ENCODE data around the gene MYO5B. TPM values are rescaled to one million over a fixed set of nuclear protein-coding genes. Genes with fewer than 3 reads are reported as not detected.

Gene MYO5B
- polyA plus RNA-seq, 2 of the 4 experiments (the other 2 are of a cell fraction): 6.4 to 18.4 TPM

DNA sequence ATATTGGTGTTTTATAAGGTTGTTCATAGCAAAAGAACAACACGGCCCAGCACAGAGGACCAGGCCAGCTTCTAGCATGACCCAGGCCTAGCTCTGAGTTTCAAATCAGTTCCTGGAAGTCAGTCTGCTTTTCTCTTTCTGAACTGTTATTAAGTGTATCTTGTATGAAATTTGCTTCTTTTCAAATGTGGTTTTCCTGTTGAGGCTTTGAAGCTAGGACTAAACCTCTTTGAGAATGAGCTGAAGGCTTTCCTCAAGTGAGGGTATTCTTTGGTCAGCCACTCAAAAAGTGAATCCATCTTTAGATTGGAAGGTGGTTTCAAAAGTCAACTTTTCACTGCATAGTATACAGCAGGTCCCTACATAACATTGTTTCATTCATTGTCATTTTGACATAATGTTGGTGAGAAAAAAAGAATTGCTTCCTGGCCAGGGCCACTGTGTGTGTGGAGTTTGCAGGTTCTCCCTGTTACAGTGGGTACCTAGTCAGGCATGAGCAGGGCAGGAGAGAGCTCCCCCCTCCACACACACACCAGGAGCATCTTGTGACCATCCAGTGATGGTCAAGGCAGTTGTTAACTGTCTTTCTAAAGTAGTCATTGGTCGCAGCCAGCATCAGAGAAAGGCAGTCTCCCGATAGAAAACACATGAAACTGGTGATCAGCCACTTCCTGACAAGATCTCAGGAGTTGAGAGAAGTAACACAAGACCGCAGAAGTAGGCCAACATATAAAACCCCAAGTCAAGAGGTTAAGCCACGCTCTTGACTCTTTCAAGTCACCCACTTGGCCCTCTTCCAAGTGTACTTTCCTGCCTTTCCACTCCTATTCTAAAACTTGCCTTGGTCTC, 374.9 kb downstream of the MYO5B start:
- Histone ChIP-seq H3K4me3 (no peak overlapping the region), H3K4me1 (no peaks in the 10 kb centered on the region), H3K4me2 (no peak overlapping the region), H3K27ac (no peak overlapping the region), H3K9me3 (no peaks in the 10 kb centered on the region)
- ATAC-seq: no peak
- DNase-seq (ENCODE audit: low read depth in 1 of 2, low spot score in 1 of 2): no peak
- ChIA-PET CTCF (interaction anchor here (0.9 to 1.8 kb wide), 2 partner anchors 39 to 309 kb away, joined by 5 read pairs; no protein-coding TSS in a partner anchor), POLR2A (no interaction called here)
- FAIRE-seq: no peak
- TF ChIP-seq HOXB5 (CRISPR knock-in tag; IDR thresholded peaks at IDR 0.05) (no peak), RAD21 (conservative IDR thresholded peaks at IDR 0.05 in 1 of 2, IDR thresholded peaks at IDR 0.05 in 1 of 2) (no peak)
- TF ChIP-seq, protein P1, sequence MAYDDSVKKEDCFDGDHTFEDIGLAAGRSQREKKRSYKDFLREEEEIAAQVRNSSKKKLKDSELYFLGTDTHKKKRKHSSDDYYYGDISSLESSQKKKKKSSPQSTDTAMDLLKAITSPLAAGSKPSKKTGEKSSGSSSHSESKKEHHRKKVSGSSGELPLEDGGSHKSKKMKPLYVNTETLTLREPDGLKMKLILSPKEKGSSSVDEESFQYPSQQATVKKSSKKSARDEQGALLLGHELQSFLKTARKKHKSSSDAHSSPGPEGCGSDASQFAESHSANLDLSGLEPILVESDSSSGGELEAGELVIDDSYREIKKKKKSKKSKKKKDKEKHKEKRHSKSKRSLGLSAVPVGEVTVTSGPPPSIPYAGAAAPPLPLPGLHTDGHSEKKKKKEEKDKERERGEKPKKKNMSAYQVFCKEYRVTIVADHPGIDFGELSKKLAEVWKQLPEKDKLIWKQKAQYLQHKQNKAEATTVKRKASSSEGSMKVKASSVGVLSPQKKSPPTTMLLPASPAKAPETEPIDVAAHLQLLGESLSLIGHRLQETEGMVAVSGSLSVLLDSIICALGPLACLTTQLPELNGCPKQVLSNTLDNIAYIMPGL (CRISPR knock-in tag; IDR thresholded peaks at IDR 0.05; ENCODE audit: borderline replicate concordance): no peak
- 90% methylated on average over 5 of the region's 5 CpGs for WGBS (ENCODE audit: missing lambda C conversion rate)

DNA sequence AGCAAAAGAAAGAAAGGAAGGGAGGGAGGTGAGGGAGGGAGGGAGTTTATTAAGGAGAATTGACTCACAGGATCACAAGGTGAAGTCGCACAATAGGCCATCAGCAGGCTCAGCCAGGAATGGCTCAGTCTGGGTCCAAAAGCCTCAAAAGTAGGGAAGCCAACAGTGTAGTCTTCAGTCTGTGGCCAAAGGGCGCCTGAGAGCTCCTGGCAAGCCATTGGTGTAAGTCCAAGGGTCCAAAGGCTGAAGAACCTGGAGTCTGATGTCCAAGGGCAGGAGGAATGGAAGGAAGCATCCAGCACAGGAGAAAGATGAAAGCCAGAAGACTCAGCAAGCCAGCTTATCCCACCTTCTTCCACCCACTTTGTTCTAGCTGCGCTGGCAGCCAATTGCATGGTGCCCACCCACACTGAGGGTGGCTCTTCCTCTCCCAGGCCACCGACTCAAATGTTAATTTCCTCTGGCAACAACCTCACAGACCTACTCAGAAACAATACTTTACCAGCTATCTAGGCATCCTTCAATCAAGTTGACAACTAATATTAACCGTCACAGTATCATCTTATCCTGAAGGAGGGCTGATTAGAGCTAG, 375.8 kb downstream of the MYO5B start:
- DNase-seq (ENCODE audit: low read depth in 1 of 2, low spot score in 1 of 2) (no peak), FAIRE-seq (no peak), ATAC-seq (no peak)
- H3K4me3 ChIP-seq: no peak overlapping the region
- CTCF ChIA-PET: interaction anchor here (0.9 to 1.8 kb wide), 2 partner anchors 40 to 309 kb away, joined by 5 read pairs; no protein-coding TSS in a partner anchor
- no peaks in the 10 kb centered on the region for H3K9me3 ChIP-seq
- no peak overlapping the region for H3K4me2 ChIP-seq
- H3K27ac ChIP-seq: no peak overlapping the region
- WGBS (ENCODE audit: missing lambda C conversion rate): 93% methylated on average over 5 of the region's 5 CpGs
- no peaks in the 10 kb centered on the region for H3K4me1 ChIP-seq
- POLR2A ChIA-PET: no interaction called here
- TF ChIP-seq, protein P2, sequence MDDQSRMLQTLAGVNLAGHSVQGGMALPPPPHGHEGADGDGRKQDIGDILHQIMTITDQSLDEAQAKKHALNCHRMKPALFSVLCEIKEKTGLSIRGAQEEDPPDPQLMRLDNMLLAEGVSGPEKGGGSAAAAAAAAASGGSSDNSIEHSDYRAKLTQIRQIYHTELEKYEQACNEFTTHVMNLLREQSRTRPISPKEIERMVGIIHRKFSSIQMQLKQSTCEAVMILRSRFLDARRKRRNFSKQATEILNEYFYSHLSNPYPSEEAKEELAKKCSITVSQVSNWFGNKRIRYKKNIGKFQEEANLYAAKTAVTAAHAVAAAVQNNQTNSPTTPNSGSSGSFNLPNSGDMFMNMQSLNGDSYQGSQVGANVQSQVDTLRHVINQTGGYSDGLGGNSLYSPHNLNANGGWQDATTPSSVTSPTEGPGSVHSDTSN (IDR thresholded peaks at IDR 0.05): no peak
- TF ChIP-seq, protein P3, sequence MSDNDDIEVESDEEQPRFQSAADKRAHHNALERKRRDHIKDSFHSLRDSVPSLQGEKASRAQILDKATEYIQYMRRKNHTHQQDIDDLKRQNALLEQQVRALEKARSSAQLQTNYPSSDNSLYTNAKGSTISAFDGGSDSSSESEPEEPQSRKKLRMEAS (IDR thresholded peaks at IDR 0.05): no peak
- no peak for TF ChIP-seq HOXB5 (CRISPR knock-in tag; IDR thresholded peaks at IDR 0.05)
- no peak for TF ChIP-seq SMC3 (IDR thresholded peaks at IDR 0.05)
- no peak for TF ChIP-seq MYC (IDR thresholded peaks at IDR 0.05; ENCODE audit: borderline replicate concordance, low read length)

DNA sequence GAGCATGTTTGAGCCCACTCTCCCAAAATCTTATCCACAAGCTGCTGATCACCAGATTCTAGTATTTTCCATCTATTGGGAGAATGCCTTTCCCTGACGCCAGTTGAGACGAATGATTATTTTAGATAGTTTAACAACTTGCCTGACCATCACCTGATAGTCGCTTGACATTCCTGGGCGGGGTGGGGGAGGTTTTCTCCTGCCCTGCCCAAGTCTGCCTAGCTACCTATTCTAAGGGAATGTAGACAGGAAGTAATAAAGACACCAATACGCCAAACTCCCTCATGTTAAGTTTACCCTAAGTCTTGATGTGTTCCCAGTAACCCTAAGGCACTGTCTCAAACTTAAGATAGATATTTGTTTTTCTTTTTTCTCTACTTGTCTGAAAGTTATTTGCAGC, 377.0 kb downstream of the MYO5B start:
- no peaks in the 10 kb centered on the region for H3K9me3 ChIP-seq
- H3K4me2 ChIP-seq: no peak overlapping the region
- no peak for TF ChIP-seq ZSCAN20 (CRISPR knock-in tag; IDR thresholded peaks at IDR 0.05)
- TF ChIP-seq CBX8 (IDR thresholded peaks at IDR 0.05): no peak
- TF ChIP-seq KDM1A (IDR thresholded peaks at IDR 0.05; ENCODE audit: low read depth): no peak
- no peak for TF ChIP-seq NR3C1 (IDR thresholded peaks at IDR 0.05)
- TF ChIP-seq, protein P3 (IDR thresholded peaks at IDR 0.05): no peak
- no peak for TF ChIP-seq KDM5A (IDR thresholded peaks at IDR 0.05)
- POLR2A ChIA-PET: no interaction called here
- CTCF ChIA-PET: no interaction called here
- no peak overlapping the region for H3K27ac ChIP-seq
- ATAC-seq (no peak), DNase-seq (ENCODE audit: low read depth in 1 of 2, low spot score in 1 of 2) (no peak), FAIRE-seq (no peak)
- H3K4me1 ChIP-seq: no peaks in the 10 kb centered on the region
- H3K4me3 ChIP-seq: no peak overlapping the region
- 93% methylated on average over 5 of the region's 5 CpGs for WGBS (ENCODE audit: missing lambda C conversion rate)

DNA sequence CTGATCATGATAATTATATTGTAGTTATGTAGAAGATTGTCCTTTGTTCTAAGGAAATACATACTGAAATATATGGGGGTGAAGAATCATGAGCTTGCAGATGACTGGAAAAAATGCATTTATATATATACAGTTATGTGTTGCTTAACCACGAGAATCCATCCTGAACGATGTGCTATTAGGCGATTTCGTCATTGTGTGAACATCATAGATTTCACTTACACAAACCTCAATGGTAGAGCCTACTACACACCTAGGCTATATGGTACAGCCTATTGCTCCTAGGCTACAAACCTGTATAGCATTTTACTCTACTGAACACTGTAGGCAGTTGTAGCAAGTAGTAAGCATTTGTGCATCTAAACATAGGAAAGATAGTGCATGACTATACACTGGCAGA, 379.0 kb downstream of the MYO5B start:
- no peaks in the 10 kb centered on the region for H3K9me3 ChIP-seq
- DNase-seq (ENCODE audit: low read depth in 1 of 2, low spot score in 1 of 2) (no peak), FAIRE-seq (no peak), ATAC-seq (no peak)
- H3K27ac ChIP-seq: no peak overlapping the region
- ChIA-PET CTCF (no interaction called here), POLR2A (no interaction called here)
- H3K4me1 ChIP-seq: peaks cover 14% of the 10 kb centered on the region
- no peak overlapping the region for H3K4me3 ChIP-seq
- no peak overlapping the region for H3K4me2 ChIP-seq
- TF ChIP-seq EHMT2 (IDR thresholded peaks at IDR 0.05; ENCODE audit: low read depth): no peak
- TF ChIP-seq RNF2 (IDR thresholded peaks at IDR 0.05; ENCODE audit: borderline replicate concordance, low read depth): no peak
- TF ChIP-seq TP53 (CRISPR knock-in tag; IDR thresholded peaks at IDR 0.05): no peak
- TF ChIP-seq HOXB13 (CRISPR knock-in tag; IDR thresholded peaks at IDR 0.05; ENCODE audit: low read depth): no peak
- TF ChIP-seq PHF8 (IDR thresholded peaks at IDR 0.05; ENCODE audit: borderline replicate concordance, low read depth): no peak
- TF ChIP-seq, protein P3 (IDR thresholded peaks at IDR 0.05): no peak
- no peak for TF ChIP-seq EHF (CRISPR knock-in tag; IDR thresholded peaks at IDR 0.05)
- no peak for TF ChIP-seq FOXS1 (CRISPR knock-in tag; IDR thresholded peaks at IDR 0.05)
- no peak for TF ChIP-seq HDAC2 (IDR thresholded peaks at IDR 0.05)
- TF ChIP-seq, protein P4, sequence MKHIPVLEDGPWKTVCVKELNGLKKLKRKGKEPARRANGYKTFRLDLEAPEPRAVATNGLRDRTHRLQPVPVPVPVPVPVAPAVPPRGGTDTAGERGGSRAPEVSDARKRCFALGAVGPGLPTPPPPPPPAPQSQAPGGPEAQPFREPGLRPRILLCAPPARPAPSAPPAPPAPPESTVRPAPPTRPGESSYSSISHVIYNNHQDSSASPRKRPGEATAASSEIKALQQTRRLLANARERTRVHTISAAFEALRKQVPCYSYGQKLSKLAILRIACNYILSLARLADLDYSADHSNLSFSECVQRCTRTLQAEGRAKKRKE (CRISPR knock-in tag; IDR thresholded peaks at IDR 0.05; ENCODE audit: low read depth): no peak
- no peak for TF ChIP-seq ZFP36 (IDR thresholded peaks at IDR 0.05; ENCODE audit: borderline replicate concordance, partially characterized antibody)
- no peak for TF ChIP-seq KDM5A (IDR thresholded peaks at IDR 0.05)
- TF ChIP-seq, protein P2 (IDR thresholded peaks at IDR 0.05): no peak
- TF ChIP-seq SREBF2 (IDR thresholded peaks at IDR 0.05): no peak
- 93% methylated on average over 4 of the region's 4 CpGs for WGBS (ENCODE audit: missing lambda C conversion rate)

Data from A549 (cell line).